Heart right ventricle (tissue), 16 donors: Measurements from ENCODE around the gene ADGRG4. TPM values are rescaled to one million over a fixed set of nuclear protein-coding genes. Genes with fewer than 3 reads are reported as not detected.

Experiments
- ATAC-seq, 8 donors: fragments of 200-7000 bp; cut with Tn5 transposase; one replicate each; pipeline ENCODE4 v1.9.1; 2020; ENCODE audit warnings: mild to moderate bottlenecking in 8 of 8, moderate library complexity in 8 of 8, moderate number of reproducible peaks in 1 of 8
- DNase-seq, 2 donors: peaks; one replicate each; pipeline ENCODE4 v3.0.0-alpha.2; 2020
- H3K27ac ChIP-seq, 10 donors: fragments of 200-600 bp; sonication (generic) in 2 of 10; one replicate each; pipeline versions ENCODE4 v1.5.0 to v1.8.0; 2020 to 2022; ENCODE audit warnings: mild to moderate bottlenecking in 3 of 10
- H3K27me3 ChIP-seq, 7 donors: fragments of 200-600 bp; one replicate each; pipeline ENCODE4 v1.8.0; 2021 to 2022; ENCODE audit warnings: mild to moderate bottlenecking in 2 of 7
- H3K36me3 ChIP-seq, 9 donors: fragments of 200-600 bp; sonication (generic) in 1 of 9; one replicate each; pipeline versions ENCODE4 v1.5.0 to v1.8.0; 2020 to 2022; ENCODE audit warnings: mild to moderate bottlenecking in 2 of 9
- H3K4me1 ChIP-seq, 9 donors: fragments of 200-600 bp; sonication (generic) in 1 of 9; one replicate each; pipeline versions ENCODE4 v1.5.0 to v1.8.0; 2020 to 2022; ENCODE audit warnings: mild to moderate bottlenecking in 4 of 9
- H3K4me3 ChIP-seq, 10 donors: fragments of 200-600 bp; sonication (generic) in 2 of 10; one replicate each; pipeline versions ENCODE4 v1.5.0 to v1.8.0; 2020 to 2022; ENCODE audit warnings: mild to moderate bottlenecking in 7 of 10, moderate library complexity in 2 of 10
- H3K9me3 ChIP-seq, 11 donors: fragments of 200-600 bp in 10 of 11; sonication (generic) in 2 of 11; one replicate each; pipeline versions ENCODE4 v1.5.0 to v1.8.0; 2013 to 2022; ENCODE audit warnings: mild to moderate bottlenecking in 2 of 11, control low read depth in 1 of 11, moderate library complexity in 1 of 11
- CTCF ChIP-seq, 9 donors: fragments of 200-600 bp; sonication (generic) in 2 of 9; IDR thresholded peaks; one replicate each; pipeline versions ENCODE4 v1.5.0 to v1.8.0; 2021 to 2022; ENCODE audit warnings: antibody characterized with exemption in 9 of 9, mild to moderate bottlenecking in 5 of 9, moderate library complexity in 1 of 9
- WGBS, 2 donors: extraction: QIAGEN DNeasy Blood & Tissue Kit; methylation state at CpG; one replicate each; pipeline ENCODE4 v1.1.7; 2013; ENCODE audit warnings: inconsistent platforms in 1 of 2; 5-methylcytosine and 5-hydroxymethylcytosine counted together
- intact Hi-C, 10 donors: fragments of 100-400 bp; cut with DNase I; formaldehyde crosslinking; loops; one replicate each; pipeline versions ENCODE4 v1.11.1 to v1.14.2; 2022
- polyA plus RNA-seq, 2 donors: library from polyadenylated mRNA; stranded (reverse); fragments of 200-250 nt; gene quantifications; one replicate each; pipeline ENCODE4 v1.2.3, GENCODE V29; 2013
- total RNA-seq, 10 donors: library from RNA; stranded (reverse); fragmentation: NEBNext Ultra II Directional in 3 of 10; extraction: Animal tissue kit (Norgen Biotek cat#: 25700) in 3 of 10; gene quantifications; one replicate each; pipeline versions ENCODE4 v1.2.1 to v1.2.4, GENCODE V29; 2021 to 2023
- donor health status: Arrhythmogenic right ventricular cardiomyopathy.
- donor health status: ischemic (EF 13 %, LVEDD 7.1; RV severe dilation, severe dysfunction).
- donor health status: healthy with polysubstance abuse.
- donor health status: DM: no; HTN: yes; CAD: no.
- donor health status: DM: no; HTN: no; CAD: no.
- donor health status: ischemic (EF 25% LVEDD 6.9; RV normal size, moderate dysfunction).
- donor health status: ischemic (EF 25% LVEDD 5.7; RV mildly dilated, moderate dysfunction).
- donor health status: healthy.
- donor health status: DM: yes; HTN: yes; CAD: no.
- donor health status: Ischemic cardiomyopathy.
- donor health status: ischemic (EF 35%, LVEDD 5.7; RV mildly dilated, moderate dysfunction).
- donor health status: nonischemic (EF 11% LVEDD 7.7; RV severe dilation, severe dysfunction).
- donor health status: DM: yes; HTN: yes; CAD: no.
- donor health status: PGD.
- donor health status: ischemic (EF 29% LVEDD 5.4; RV normal size, mild dysfunction).
- donor health status: nonischemic (EF 23%, LVEDD 6.1; RV moderate dilation, normal function).

The ADGRG4 gene
- total and polyA plus RNA-seq, 12 donors, result 0.02 to 0.09 TPM; not detected in 10

- Histone ChIP-seq H3K36me3 (no peaks in the 10 kb centered on the region), H3K27ac (no peak overlapping the region), H3K4me3 (no peak overlapping the region), H3K4me1 (no peaks in the 10 kb centered on the region), H3K9me3 (peaks cover 0 to 2% (median 0%) of the 10 kb centered on the region in 11 donors), H3K27me3 (peaks cover 0 to 34% (median 0%) of the 10 kb centered on the region in 7 donors)
- ATAC-seq (no peak), DNase-seq (no peak)
- 78% methylated on average over 3 of the region's 3 CpGs for WGBS, 2 donors
- intact Hi-C loops, result no loop called here
- no peak for TF ChIP-seq CTCF (IDR thresholded peaks at IDR 0.05)
Observed at GRCh38 chrX:136303041-136303440, 2.3 kb downstream of the ADGRG4 start.

- Histone ChIP-seq H3K4me3 (no peak overlapping the region), H3K9me3 (no peaks in the 10 kb centered on the region), H3K27me3 (peaks cover 0 to 41% (median 0%) of the 10 kb centered on the region in 7 donors), H3K4me1 (no peaks in the 10 kb centered on the region), H3K27ac (no peak overlapping the region), H3K36me3 (no peaks in the 10 kb centered on the region)
- no peak for TF ChIP-seq CTCF (IDR thresholded peaks at IDR 0.05)
- DNase-seq, result no peak
- intact Hi-C loops, result no loop called here
- no peak for ATAC-seq
- 67 to 68% methylated on average over 3 of the region's 3 CpGs for WGBS, 2 donors
Observed at GRCh38 chrX:136304493-136304892, 3.7 kb downstream of the ADGRG4 start.

- H3K27me3 ChIP-seq, result peaks cover 0 to 41% (median 0%) of the 10 kb centered on the region in 7 donors
- no peaks in the 10 kb centered on the region for H3K9me3 ChIP-seq
- H3K4me1 ChIP-seq, result no peaks in the 10 kb centered on the region
- intact Hi-C loops, result no loop called here
- H3K36me3 ChIP-seq, result no peaks in the 10 kb centered on the region
- no peak overlapping the region for H3K27ac ChIP-seq
- no peak overlapping the region for H3K4me3 ChIP-seq
- WGBS, 2 donors, result 92 to 100% methylated on average over 1 of the region's 1 CpG
- ATAC-seq (no peak), DNase-seq (no peak)
- TF ChIP-seq CTCF (IDR thresholded peaks at IDR 0.05), result no peak
Observed at GRCh38 chrX:136306182-136306581, 5.4 kb downstream of the ADGRG4 start.

- H3K27me3 ChIP-seq, result peaks cover 0 to 41% (median 0%) of the 10 kb centered on the region in 7 donors
- DNase-seq, result no peak
- WGBS, 2 donors, result 40 to 61% methylated on average over 1 of the region's 1 CpG
- no peak overlapping the region for H3K27ac ChIP-seq
- no peaks in the 10 kb centered on the region for H3K36me3 ChIP-seq
- H3K9me3 ChIP-seq, result no peaks in the 10 kb centered on the region
- no peak overlapping the region for H3K4me3 ChIP-seq
- intact Hi-C loops, result no loop called here
- no peak for ATAC-seq
- TF ChIP-seq CTCF (IDR thresholded peaks at IDR 0.05), result no peak
- no peaks in the 10 kb centered on the region for H3K4me1 ChIP-seq
Observed at GRCh38 chrX:136307471-136307870, 6.7 kb downstream of the ADGRG4 start.
